ENCODE results near the gene ZSCAN23.
"Not testable (repeated sequence)": the region's sequence is repeated elsewhere in the genome, so short reads cannot be mapped to it uniquely, and the experiment has no call there.

The ZSCAN23 gene

GRCh38 chr6:28408076-28408802 is 35.1 kb downstream of the ZSCAN23 start:
- no peak overlapping the region for H3K4me2 ChIP-seq (ENCODE audit: low read length)
- TF ChIP-seq, protein P1, sequence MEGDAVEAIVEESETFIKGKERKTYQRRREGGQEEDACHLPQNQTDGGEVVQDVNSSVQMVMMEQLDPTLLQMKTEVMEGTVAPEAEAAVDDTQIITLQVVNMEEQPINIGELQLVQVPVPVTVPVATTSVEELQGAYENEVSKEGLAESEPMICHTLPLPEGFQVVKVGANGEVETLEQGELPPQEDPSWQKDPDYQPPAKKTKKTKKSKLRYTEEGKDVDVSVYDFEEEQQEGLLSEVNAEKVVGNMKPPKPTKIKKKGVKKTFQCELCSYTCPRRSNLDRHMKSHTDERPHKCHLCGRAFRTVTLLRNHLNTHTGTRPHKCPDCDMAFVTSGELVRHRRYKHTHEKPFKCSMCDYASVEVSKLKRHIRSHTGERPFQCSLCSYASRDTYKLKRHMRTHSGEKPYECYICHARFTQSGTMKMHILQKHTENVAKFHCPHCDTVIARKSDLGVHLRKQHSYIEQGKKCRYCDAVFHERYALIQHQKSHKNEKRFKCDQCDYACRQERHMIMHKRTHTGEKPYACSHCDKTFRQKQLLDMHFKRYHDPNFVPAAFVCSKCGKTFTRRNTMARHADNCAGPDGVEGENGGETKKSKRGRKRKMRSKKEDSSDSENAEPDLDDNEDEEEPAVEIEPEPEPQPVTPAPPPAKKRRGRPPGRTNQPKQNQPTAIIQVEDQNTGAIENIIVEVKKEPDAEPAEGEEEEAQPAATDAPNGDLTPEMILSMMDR (IDR thresholded peaks at IDR 0.05; ENCODE audit: low read depth, low read length, poor library complexity, severe bottlenecking), result no peak
- no peak for TF ChIP-seq EZH2phosphoT487 (IDR thresholded peaks at IDR 0.05; ENCODE audit: borderline replicate concordance, low read length)

DNA sequence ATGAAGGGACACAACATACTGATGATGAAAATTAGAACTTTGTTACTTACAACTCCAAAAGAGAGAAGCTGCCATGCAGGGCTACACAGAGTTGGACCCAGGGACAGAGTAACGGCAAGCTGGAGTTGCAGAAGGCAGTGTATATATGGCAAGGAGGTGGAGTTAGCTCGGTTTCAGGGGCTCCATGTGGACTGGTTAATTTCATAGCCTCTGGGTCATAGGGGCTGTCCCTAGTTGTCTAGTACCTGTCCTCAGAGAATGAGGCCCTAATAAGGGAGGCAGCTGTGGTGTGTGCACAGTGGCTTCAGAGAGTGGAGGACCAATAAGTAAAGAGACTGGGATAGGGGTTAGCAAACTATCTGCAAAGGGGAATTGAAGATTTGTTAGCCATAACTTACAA is 35.9 kb downstream of the ZSCAN23 start:
- no peaks in the 10 kb centered on the region for H3K79me2 ChIP-seq (ENCODE audit: control insufficient read depth, low read length)
- H3K4me2 ChIP-seq (ENCODE audit: low read length), result no peak overlapping the region
- H3K9me2 ChIP-seq (replicated peaks; ENCODE audit: control insufficient read depth, low read length), result no peaks in the 10 kb centered on the region
- H3K4me1 ChIP-seq (ENCODE audit: control insufficient read depth, low read length), result no peaks in the 10 kb centered on the region
- H3K27ac ChIP-seq (ENCODE audit: low read depth, low read length), result no peak overlapping the region
- TF ChIP-seq EZH2phosphoT487 (IDR thresholded peaks at IDR 0.05; ENCODE audit: borderline replicate concordance, low read length), result no peak
- TF ChIP-seq, protein P1 (IDR thresholded peaks at IDR 0.05; ENCODE audit: low read depth, low read length, poor library complexity, severe bottlenecking), result no peak
- no peaks in the 10 kb centered on the region for H4K20me1 ChIP-seq (ENCODE audit: control insufficient read depth, insufficient read depth, low read depth, low read length)
- no peaks in the 10 kb centered on the region for H3K27me3 ChIP-seq (ENCODE audit: control insufficient read depth, low read length)
- no peaks in the 10 kb centered on the region for H3K36me3 ChIP-seq (ENCODE audit: control insufficient read depth, low read length)
- H3K9me3 ChIP-seq (ENCODE audit: control insufficient read depth, insufficient read depth, low read length), result no peaks in the 10 kb centered on the region
- no peak overlapping the region for H3K4me3 ChIP-seq (ENCODE audit: low read length)
- no peaks in the 10 kb centered on the region for H3F3A ChIP-seq (ENCODE audit: control insufficient read depth, insufficient read depth)

More at GRCh38 chr6:28408076-28408802, 35.1 kb downstream of the ZSCAN23 start:
- H3K4me3 ChIP-seq (ENCODE audit: low read length), result no peak overlapping the region
- H3K36me3 ChIP-seq (ENCODE audit: control insufficient read depth, low read length), result no peaks in the 10 kb centered on the region
- H3K9me2 ChIP-seq (replicated peaks; ENCODE audit: control insufficient read depth, low read length), result no peaks in the 10 kb centered on the region
- no peak overlapping the region for H3K27ac ChIP-seq (ENCODE audit: low read depth, low read length)
- no peaks in the 10 kb centered on the region for H3F3A ChIP-seq (ENCODE audit: control insufficient read depth, insufficient read depth)
- no peaks in the 10 kb centered on the region for H4K20me1 ChIP-seq (ENCODE audit: control insufficient read depth, insufficient read depth, low read depth, low read length)
- H3K9me3 ChIP-seq (ENCODE audit: control insufficient read depth, insufficient read depth, low read length), result no peaks in the 10 kb centered on the region
- H3K79me2 ChIP-seq (ENCODE audit: control insufficient read depth, low read length), result no peaks in the 10 kb centered on the region
- H3K4me1 ChIP-seq (ENCODE audit: control insufficient read depth, low read length), result no peaks in the 10 kb centered on the region
- no peaks in the 10 kb centered on the region for H3K27me3 ChIP-seq (ENCODE audit: control insufficient read depth, low read length)

GRCh38 chr6:28403923-28404322 is 39.4 kb downstream of the ZSCAN23 start:
- H3K4me1 ChIP-seq (ENCODE audit: control insufficient read depth, low read length), result peaks cover 14% of the 10 kb centered on the region
- not testable (repeated sequence) for H3K4me3 ChIP-seq (ENCODE audit: low read length); H3F3A ChIP-seq (ENCODE audit: control insufficient read depth, insufficient read depth); H3K9me2 ChIP-seq (replicated peaks; ENCODE audit: control insufficient read depth, low read length); H3K79me2 ChIP-seq (ENCODE audit: control insufficient read depth, low read length); H3K4me2 ChIP-seq (ENCODE audit: low read length); H3K36me3 ChIP-seq (ENCODE audit: control insufficient read depth, low read length); H3K27me3 ChIP-seq (ENCODE audit: control insufficient read depth, low read length); H3K9me3 ChIP-seq (ENCODE audit: control insufficient read depth, insufficient read depth, low read length); H3K27ac ChIP-seq (ENCODE audit: low read depth, low read length); H4K20me1 ChIP-seq (ENCODE audit: control insufficient read depth, insufficient read depth, low read depth, low read length)

DNA sequence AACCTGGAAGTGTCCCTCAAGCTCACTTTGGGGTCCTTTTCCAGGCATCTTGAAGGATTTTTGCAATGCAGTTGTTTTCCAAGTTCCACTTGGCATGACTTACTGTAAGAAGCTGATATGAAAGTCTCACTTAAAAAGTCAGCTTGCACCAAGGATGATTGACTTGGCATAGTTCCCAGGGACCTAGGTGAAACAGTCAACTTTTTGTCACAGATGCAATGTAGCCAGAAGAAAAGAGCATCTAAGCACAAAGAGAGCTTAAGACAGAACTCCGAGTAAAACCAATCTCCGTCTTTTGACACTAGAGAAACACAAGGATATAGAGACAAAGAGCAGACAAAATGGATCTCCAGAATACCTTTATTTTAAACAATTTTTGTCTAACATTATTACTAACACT is 41.1 kb downstream of the ZSCAN23 start:
- H3K4me3 ChIP-seq (ENCODE audit: low read length), result no peak overlapping the region
- H3K4me2 ChIP-seq (ENCODE audit: low read length), result no peak overlapping the region
- peaks cover 25% of the 10 kb centered on the region for H3K4me1 ChIP-seq (ENCODE audit: control insufficient read depth, low read length)
- H3K27me3 ChIP-seq (ENCODE audit: control insufficient read depth, low read length), result no peaks in the 10 kb centered on the region
- H3F3A ChIP-seq (ENCODE audit: control insufficient read depth, insufficient read depth), result no peaks in the 10 kb centered on the region
- H3K27ac ChIP-seq (ENCODE audit: low read depth, low read length), result no peak overlapping the region
- no peaks in the 10 kb centered on the region for H3K9me2 ChIP-seq (replicated peaks; ENCODE audit: control insufficient read depth, low read length)
- peaks cover 9% of the 10 kb centered on the region for H3K36me3 ChIP-seq (ENCODE audit: control insufficient read depth, low read length)
- TF ChIP-seq EZH2phosphoT487 (IDR thresholded peaks at IDR 0.05; ENCODE audit: borderline replicate concordance, low read length), result no peak
- TF ChIP-seq, protein P1 (IDR thresholded peaks at IDR 0.05; ENCODE audit: low read depth, low read length, poor library complexity, severe bottlenecking), result no peak
- H4K20me1 ChIP-seq (ENCODE audit: control insufficient read depth, insufficient read depth, low read depth, low read length), result no peaks in the 10 kb centered on the region
- peaks cover 19% of the 10 kb centered on the region for H3K79me2 ChIP-seq (ENCODE audit: control insufficient read depth, low read length)
- 0 out of 2 replicates have a peak, but pooled peaks cover 3% of the 10 kb centered on the region for H3K9me3 ChIP-seq (ENCODE audit: control insufficient read depth, insufficient read depth, low read length)

All from DOHH2 (cell line).